Effector memory CD8-positive, alpha-beta T cell (primary cell): ENCODE results near the gene TSPYL1.
A peak's percentile ranks its signal among the peaks of the same experiment; 100 is the strongest.
"Not testable (repeated sequence)": the region's sequence is repeated elsewhere in the genome, so short reads cannot be mapped to it uniquely, and the experiment has no call there.

Experiments used
- ATAC-seq: fragments of 150-1000 bp; cut with Tn5 transposase; replicated peaks from 2 replicates; pipeline ENCODE4 v1.10.0; 2021; ENCODE audit warnings: mild to moderate bottlenecking, moderate library complexity
- DNase-seq, 3 experiments: peaks; one replicate each; pipeline ENCODE4 v3.0.0; 2021
- H3K27ac Mint-ChIP-seq, 2 donors: one replicate each; pipeline ENCODE4 v1.8.0; 2022; ENCODE audit warnings: mild to moderate bottlenecking in 2 of 2, mixed read lengths in 2 of 2, moderate library complexity in 2 of 2
- H3K27me3 Mint-ChIP-seq, 2 donors: one replicate each; pipeline ENCODE4 v1.8.0; 2022; ENCODE audit warnings: mixed read lengths in 2 of 2
- H3K36me3 Mint-ChIP-seq: one replicate; pipeline ENCODE4 v1.8.0; 2022; ENCODE audit warnings: mild to moderate bottlenecking, moderate library complexity, mixed read lengths; ENCODE audit not compliant: insufficient read depth
- H3K4me1 Mint-ChIP-seq, 2 donors: one replicate each; pipeline ENCODE4 v1.8.0; 2022; ENCODE audit warnings: low read depth in 2 of 2, mixed read lengths in 2 of 2
- H3K4me3 Mint-ChIP-seq, 2 donors: one replicate each; pipeline ENCODE4 v1.8.0; 2022; ENCODE audit warnings: mild to moderate bottlenecking in 2 of 2, mixed read lengths in 2 of 2, moderate library complexity in 2 of 2
- H3K9me3 Mint-ChIP-seq, 2 donors: one replicate each; pipeline ENCODE4 v1.8.0; 2022; ENCODE audit warnings: mixed read lengths in 2 of 2

TSPYL1 gene

GRCh38 chr6:116287689-116288282 is 8.1 kb upstream of the TSPYL1 start:
- DNase-seq = no peak
- Mint-ChIP-seq H3K36me3 (no peaks in the 10 kb centered on the region), H3K4me3 (no peak overlapping the region), H3K27me3 (no peaks in the 10 kb centered on the region), H3K9me3 (no peaks in the 10 kb centered on the region), H3K4me1 (no peaks in the 10 kb centered on the region), H3K27ac (no peak overlapping the region)
- ATAC-seq = peak; percentile 89

- ATAC-seq (no peak), DNase-seq (no peak)
- H3K4me1 Mint-ChIP-seq = no peaks in the 10 kb centered on the region
- no peaks in the 10 kb centered on the region for H3K9me3 Mint-ChIP-seq
- H3K4me3 Mint-ChIP-seq = no peak overlapping the region
- no peak overlapping the region for H3K27ac Mint-ChIP-seq
- no peaks in the 10 kb centered on the region for H3K27me3 Mint-ChIP-seq
- H3K36me3 Mint-ChIP-seq = no peaks in the 10 kb centered on the region
These were observed 7.1 kb upstream of the TSPYL1 start for GRCh38 chr6:116286773-116287358.

- H3K27me3 Mint-ChIP-seq, H3K9me3 Mint-ChIP-seq, DNase-seq, ATAC-seq, H3K27ac Mint-ChIP-seq, H3K4me3 Mint-ChIP-seq, H3K36me3 Mint-ChIP-seq: not testable (repeated sequence)
- H3K4me1 Mint-ChIP-seq = peaks cover 7 to 12% of the 10 kb centered on the region in 2 donors
These were observed 5.3 kb upstream of the TSPYL1 start for GRCh38 chr6:116284984-116285383.

- H3K9me3 Mint-ChIP-seq = no peaks in the 10 kb centered on the region
- peaks cover 20 to 24% of the 10 kb centered on the region in 2 donors for H3K4me1 Mint-ChIP-seq
- H3K36me3 Mint-ChIP-seq = peaks cover 23% of the 10 kb centered on the region
- DNase-seq (no peak), ATAC-seq (no peak)
- no peak overlapping the region for H3K4me3 Mint-ChIP-seq
- no peaks in the 10 kb centered on the region for H3K27me3 Mint-ChIP-seq
- no peak overlapping the region for H3K27ac Mint-ChIP-seq
These were observed 3.5 kb upstream of the TSPYL1 start for GRCh38 chr6:116283191-116283590.

GRCh38 chr6:116282698-116283097 is 3.0 kb upstream of the TSPYL1 start:
- H3K27ac Mint-ChIP-seq = no peak overlapping the region
- H3K4me3 Mint-ChIP-seq = no peak overlapping the region
- no peak for DNase-seq
- peaks cover 28% of the 10 kb centered on the region for H3K36me3 Mint-ChIP-seq
- H3K27me3 Mint-ChIP-seq = no peaks in the 10 kb centered on the region
- H3K9me3 Mint-ChIP-seq = no peaks in the 10 kb centered on the region
- no peak for ATAC-seq
- peaks cover 25 to 28% of the 10 kb centered on the region in 2 donors for H3K4me1 Mint-ChIP-seq

- DNase-seq (no peak), ATAC-seq (no peak)
- H3K4me1 Mint-ChIP-seq = peaks cover 39 to 44% of the 10 kb centered on the region in 2 donors
- H3K36me3 Mint-ChIP-seq = peaks cover 42% of the 10 kb centered on the region
- no peaks in the 10 kb centered on the region for H3K9me3 Mint-ChIP-seq
- H3K27me3 Mint-ChIP-seq = no peaks in the 10 kb centered on the region
- peak overlapping the region; percentile 97 to 100 for H3K27ac Mint-ChIP-seq
- H3K4me3 Mint-ChIP-seq = peak overlapping the region; percentile 87 to 98
These were observed 1.2 kb upstream of the TSPYL1 start for GRCh38 chr6:116280933-116281316.

- DNase-seq (no peak), ATAC-seq (no peak)
These were observed 617 bp upstream of the TSPYL1 start for GRCh38 chr6:116280161-116280932.

GRCh38 chr6:116278854-116279231 is 887 bp downstream of the TSPYL1 start:
- H3K36me3 Mint-ChIP-seq = peaks cover 63% of the 10 kb centered on the region

More at GRCh38 chr6:116280161-116280932, 617 bp upstream of the TSPYL1 start:
- Mint-ChIP-seq H3K9me3 (no peaks in the 10 kb centered on the region), H3K27me3 (no peaks in the 10 kb centered on the region), H3K36me3 (peaks cover 48% of the 10 kb centered on the region), H3K4me1 (peaks cover 40 to 48% of the 10 kb centered on the region in 2 donors), H3K4me3 (peak overlapping the region; percentile 87 to 98), H3K27ac (peak overlapping the region; percentile 97 to 100)

GRCh38 chr6:116278481-116278829 is 1.3 kb downstream of the TSPYL1 start:
- H3K4me1 Mint-ChIP-seq = peaks cover 43 to 62% of the 10 kb centered on the region in 2 donors
- no peaks in the 10 kb centered on the region for H3K9me3 Mint-ChIP-seq
- no peak for DNase-seq
- peak overlapping the region; percentile 97 to 100 for H3K27ac Mint-ChIP-seq
- no peak for ATAC-seq
- H3K4me3 Mint-ChIP-seq = peak overlapping the region; percentile 87 to 98
- H3K27me3 Mint-ChIP-seq = no peaks in the 10 kb centered on the region
- peaks cover 67% of the 10 kb centered on the region for H3K36me3 Mint-ChIP-seq

More at GRCh38 chr6:116278854-116279231, 887 bp downstream of the TSPYL1 start:
- Mint-ChIP-seq H3K9me3 (no peaks in the 10 kb centered on the region), H3K27ac (peak overlapping the region; percentile 97 to 100), H3K4me3 (peak overlapping the region; percentile 87 to 98), H3K4me1 (peaks cover 43 to 61% of the 10 kb centered on the region in 2 donors), H3K27me3 (no peaks in the 10 kb centered on the region)
- ATAC-seq = no peak
- DNase-seq = peak in 1 of 3 experiments; percentile 17

- Mint-ChIP-seq H3K9me3 (no peaks in the 10 kb centered on the region), H3K36me3 (peaks cover 78% of the 10 kb centered on the region), H3K4me3 (peak overlapping the region; percentile 87 to 98), H3K27ac (peak overlapping the region; percentile 97 to 100), H3K4me1 (peaks cover 43 to 71% of the 10 kb centered on the region in 2 donors), H3K27me3 (no peaks in the 10 kb centered on the region)
- no peak for DNase-seq
- ATAC-seq = no peak
These were observed 2.6 kb downstream of the TSPYL1 start for GRCh38 chr6:116277124-116277523.

- no peaks in the 10 kb centered on the region for H3K27me3 Mint-ChIP-seq
- H3K4me3 Mint-ChIP-seq = no peak overlapping the region
- H3K27ac Mint-ChIP-seq = peak overlapping the region; percentile 44 to 72
- no peak for DNase-seq
- peaks cover 51% of the 10 kb centered on the region for H3K36me3 Mint-ChIP-seq
- peaks cover 12 to 53% of the 10 kb centered on the region in 2 donors for H3K4me1 Mint-ChIP-seq
- no peaks in the 10 kb centered on the region for H3K9me3 Mint-ChIP-seq
- ATAC-seq = no peak
These were observed 8.5 kb downstream of the TSPYL1 start for GRCh38 chr6:116271149-116271708.

- DNase-seq (no peak), ATAC-seq (peak; percentile 88)
- no peaks in the 10 kb centered on the region for H3K27me3 Mint-ChIP-seq
- H3K27ac Mint-ChIP-seq = peak overlapping the region; percentile 45 to 77
- H3K4me1 Mint-ChIP-seq = peaks cover 10 to 46% of the 10 kb centered on the region in 2 donors
- H3K36me3 Mint-ChIP-seq = peaks cover 28% of the 10 kb centered on the region
- no peak overlapping the region for H3K4me3 Mint-ChIP-seq
- no peaks in the 10 kb centered on the region for H3K9me3 Mint-ChIP-seq
These were observed 11.0 kb downstream of the TSPYL1 start for GRCh38 chr6:116268589-116269293.
